ENCODE data around the gene SEM1. TPM values are rescaled to one million over a fixed set of nuclear protein-coding genes. Genes with fewer than 3 reads are reported as not detected.

SEM1 gene
- total and polyA plus RNA-seq, 8 donors: 5.1 to 98.3 (median 71.4) TPM

DNA sequence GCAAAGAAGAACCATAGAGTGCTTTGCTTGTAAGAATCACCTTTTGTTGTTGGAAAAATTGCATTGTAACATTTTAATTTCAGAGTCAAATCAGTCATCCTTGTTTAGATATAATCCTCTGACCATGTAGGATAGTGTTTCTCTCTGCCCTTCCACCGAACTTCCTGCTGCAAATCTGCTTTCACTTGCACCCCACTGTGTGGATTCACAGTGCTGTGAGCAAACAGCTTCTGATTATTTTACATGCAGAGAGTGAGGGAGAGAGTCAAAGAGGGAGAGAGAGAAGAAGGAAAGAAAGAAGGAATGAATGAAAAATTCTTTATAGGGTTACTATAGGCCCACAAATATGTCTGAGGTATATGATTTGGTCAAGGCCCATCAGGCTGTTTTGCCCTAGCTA is 30.0 kb upstream of the SEM1 start:
- TF ChIP-seq EP300 (IDR thresholded peaks at IDR 0.05): no peak
- no peak for TF ChIP-seq POLR2AphosphoS5 (IDR thresholded peaks at IDR 0.05)
- TF ChIP-seq, protein P1, sequence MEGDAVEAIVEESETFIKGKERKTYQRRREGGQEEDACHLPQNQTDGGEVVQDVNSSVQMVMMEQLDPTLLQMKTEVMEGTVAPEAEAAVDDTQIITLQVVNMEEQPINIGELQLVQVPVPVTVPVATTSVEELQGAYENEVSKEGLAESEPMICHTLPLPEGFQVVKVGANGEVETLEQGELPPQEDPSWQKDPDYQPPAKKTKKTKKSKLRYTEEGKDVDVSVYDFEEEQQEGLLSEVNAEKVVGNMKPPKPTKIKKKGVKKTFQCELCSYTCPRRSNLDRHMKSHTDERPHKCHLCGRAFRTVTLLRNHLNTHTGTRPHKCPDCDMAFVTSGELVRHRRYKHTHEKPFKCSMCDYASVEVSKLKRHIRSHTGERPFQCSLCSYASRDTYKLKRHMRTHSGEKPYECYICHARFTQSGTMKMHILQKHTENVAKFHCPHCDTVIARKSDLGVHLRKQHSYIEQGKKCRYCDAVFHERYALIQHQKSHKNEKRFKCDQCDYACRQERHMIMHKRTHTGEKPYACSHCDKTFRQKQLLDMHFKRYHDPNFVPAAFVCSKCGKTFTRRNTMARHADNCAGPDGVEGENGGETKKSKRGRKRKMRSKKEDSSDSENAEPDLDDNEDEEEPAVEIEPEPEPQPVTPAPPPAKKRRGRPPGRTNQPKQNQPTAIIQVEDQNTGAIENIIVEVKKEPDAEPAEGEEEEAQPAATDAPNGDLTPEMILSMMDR (IDR thresholded peaks at IDR 0.05): no peak
- TF ChIP-seq POLR2A (IDR thresholded peaks at IDR 0.05): no peak
- Histone ChIP-seq H3K27ac (no peak overlapping the region), H3K4me3 (no peak overlapping the region), H3K9me3 (no peaks in the 10 kb centered on the region), H3K27me3 (peaks cover 0 to 19% (median 6%) of the 10 kb centered on the region in 3 donors), H3K36me3 (no peaks in the 10 kb centered on the region), H3K4me1 (no peaks in the 10 kb centered on the region)
- intact Hi-C loops (cut with DNase I; ENCODE audit: low total_unique reads): no loop called here
- DNase-seq: no peak
- 21 to 43% (median 36%) methylated on average over 1 of the region's 1 CpG for WGBS, 5 donors

DNA sequence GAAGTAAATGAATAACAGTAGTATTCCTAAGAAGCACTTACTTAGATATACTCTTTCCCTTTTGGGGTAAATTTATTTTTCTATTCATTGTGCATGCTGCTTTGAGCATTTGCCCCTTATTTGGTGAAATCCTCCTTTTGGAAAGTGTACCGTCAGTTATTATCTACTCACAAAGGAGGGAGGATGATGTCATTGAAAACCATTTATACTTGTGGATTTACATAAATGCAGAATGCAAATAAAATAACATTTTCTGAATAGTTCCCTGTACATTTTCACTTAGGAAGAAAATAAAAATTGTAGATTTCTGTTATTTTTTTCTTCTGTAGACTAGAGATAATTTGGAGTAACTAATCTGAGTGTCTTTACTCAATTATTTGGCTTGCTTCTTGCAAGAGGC is 29.5 kb upstream of the SEM1 start:
- Histone ChIP-seq H3K4me1 (no peaks in the 10 kb centered on the region), H3K27ac (no peak overlapping the region), H3K36me3 (no peaks in the 10 kb centered on the region), H3K27me3 (peaks cover 0 to 19% (median 6%) of the 10 kb centered on the region in 3 donors), H3K9me3 (no peaks in the 10 kb centered on the region), H3K4me3 (no peak overlapping the region)
- no peak for DNase-seq
- 24 to 47% (median 42%) methylated on average over 1 of the region's 1 CpG for WGBS, 5 donors
- intact Hi-C loops (cut with DNase I; ENCODE audit: low total_unique reads): no loop called here
- TF ChIP-seq EP300 (IDR thresholded peaks at IDR 0.05) (no peak), POLR2A (IDR thresholded peaks at IDR 0.05) (no peak)
- TF ChIP-seq, protein P1 (IDR thresholded peaks at IDR 0.05): no peak

- WGBS, 5 donors: 87 to 92% (median 91%) methylated on average over 2 of the region's 2 CpGs
- TF ChIP-seq POLR2A (IDR thresholded peaks at IDR 0.05) (no peak), EP300 (IDR thresholded peaks at IDR 0.05) (no peak)
- Histone ChIP-seq H3K4me1 (no peaks in the 10 kb centered on the region), H3K27ac (no peak overlapping the region), H3K36me3 (no peaks in the 10 kb centered on the region), H3K27me3 (peaks cover 0 to 19% (median 6%) of the 10 kb centered on the region in 3 donors), H3K4me3 (no peak overlapping the region), H3K9me3 (no peaks in the 10 kb centered on the region)
- no peak for DNase-seq
- intact Hi-C loops (cut with DNase I; ENCODE audit: low total_unique reads): no loop called here
These were observed 29.1 kb upstream of the SEM1 start for GRCh38 chr7:96738705-96739104.

- Histone ChIP-seq H3K36me3 (no peaks in the 10 kb centered on the region), H3K27me3 (peaks cover 0 to 23% (median 6%) of the 10 kb centered on the region in 3 donors), H3K4me3 (no peak overlapping the region), H3K9me3 (no peaks in the 10 kb centered on the region), H3K27ac (no peak overlapping the region), H3K4me1 (no peaks in the 10 kb centered on the region)
- DNase-seq: no peak
- WGBS, 5 donors: 45 to 63% (median 60%) methylated on average over 3 of the region's 3 CpGs
- TF ChIP-seq POLR2A (IDR thresholded peaks at IDR 0.05) (no peak), POLR2AphosphoS5 (IDR thresholded peaks at IDR 0.05) (no peak), EP300 (IDR thresholded peaks at IDR 0.05) (no peak)
- TF ChIP-seq, protein P1 (IDR thresholded peaks at IDR 0.05): no peak
- intact Hi-C loops (cut with DNase I; ENCODE audit: low total_unique reads): no loop called here
These were observed 28.0 kb upstream of the SEM1 start for GRCh38 chr7:96737545-96738050.

GRCh38 chr7:96734343-96734742 is 24.7 kb upstream of the SEM1 start:
- 49 to 67% (median 66%) methylated on average over 2 of the region's 2 CpGs for WGBS, 5 donors
- no peak overlapping the region for H3K4me3 ChIP-seq
- no peak overlapping the region for H3K27ac ChIP-seq
- no peak for TF ChIP-seq EP300 (IDR thresholded peaks at IDR 0.05)
- TF ChIP-seq POLR2AphosphoS5 (IDR thresholded peaks at IDR 0.05): no peak
- TF ChIP-seq, protein P1 (IDR thresholded peaks at IDR 0.05): no peak
- TF ChIP-seq POLR2A (IDR thresholded peaks at IDR 0.05): no peak
- H3K27me3 ChIP-seq: peaks cover 0 to 12% (median 0%) of the 10 kb centered on the region in 3 donors
- no peak for DNase-seq
- intact Hi-C loops (cut with DNase I; ENCODE audit: low total_unique reads): no loop called here
- no peaks in the 10 kb centered on the region for H3K36me3 ChIP-seq
- no peaks in the 10 kb centered on the region for H3K9me3 ChIP-seq
- no peaks in the 10 kb centered on the region for H3K4me1 ChIP-seq
